Hematopoietic multipotent progenitor cell treated with erythropoietin and hydrocortisone succinate and interleukin-3 and kit ligand, for 15 days (in vitro differentiated cells): Measurements from ENCODE around the gene INPP5J.
"Not testable (repeated sequence)": the region's sequence is repeated elsewhere in the genome, so short reads cannot be mapped to it uniquely, and the experiment has no call there.

Experiments used
- DNase-seq: peaks from one replicate; pipeline ENCODE4 v3.0.0-alpha.2; 2015; ENCODE audit warnings: low spot score

Gene INPP5J

DNA sequence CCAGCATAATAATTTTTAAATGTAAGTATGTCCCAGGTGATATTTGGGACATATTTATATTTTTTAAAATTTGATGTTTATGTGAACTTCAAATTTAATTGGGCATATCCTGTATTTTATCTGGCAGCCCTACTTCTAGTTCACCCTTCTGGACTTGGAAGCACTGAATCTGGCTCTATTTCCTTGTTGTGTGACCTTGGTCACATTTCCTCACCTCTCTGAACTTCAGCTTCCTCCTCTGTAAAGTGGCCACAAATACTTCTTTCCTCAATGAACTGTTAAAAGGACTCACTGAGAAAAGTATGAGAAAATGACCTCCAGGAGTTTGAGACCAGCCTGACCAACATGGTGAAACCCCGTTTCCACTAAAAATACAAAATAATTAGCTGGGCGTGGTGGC is 29.1 kb downstream of the INPP5J start:
- no peak for DNase-seq

DNA sequence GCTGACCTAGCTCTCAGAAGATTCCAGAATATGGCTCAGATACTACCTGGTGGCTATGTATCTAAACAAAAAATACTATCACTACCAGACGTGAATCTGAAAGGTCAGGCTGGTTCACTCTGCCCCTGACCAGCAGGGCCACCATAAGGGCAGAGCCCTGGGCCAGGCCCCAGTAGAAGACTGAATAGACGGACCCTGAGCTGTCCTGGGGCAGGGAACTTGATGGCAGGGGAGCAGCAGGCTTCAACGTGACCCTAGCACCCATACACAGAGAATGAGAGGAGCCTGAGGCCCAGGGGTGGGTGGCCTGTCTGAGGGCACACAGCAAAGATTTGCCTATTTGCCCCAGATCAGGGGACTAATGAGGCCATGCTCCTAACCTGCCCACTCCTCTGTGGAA is 30.6 kb downstream of the INPP5J start:
- DNase-seq, result no peak

- DNase-seq, result no peak
These were observed 32.2 kb downstream of the INPP5J start for GRCh38 chr22:31154975-31155374.

DNA sequence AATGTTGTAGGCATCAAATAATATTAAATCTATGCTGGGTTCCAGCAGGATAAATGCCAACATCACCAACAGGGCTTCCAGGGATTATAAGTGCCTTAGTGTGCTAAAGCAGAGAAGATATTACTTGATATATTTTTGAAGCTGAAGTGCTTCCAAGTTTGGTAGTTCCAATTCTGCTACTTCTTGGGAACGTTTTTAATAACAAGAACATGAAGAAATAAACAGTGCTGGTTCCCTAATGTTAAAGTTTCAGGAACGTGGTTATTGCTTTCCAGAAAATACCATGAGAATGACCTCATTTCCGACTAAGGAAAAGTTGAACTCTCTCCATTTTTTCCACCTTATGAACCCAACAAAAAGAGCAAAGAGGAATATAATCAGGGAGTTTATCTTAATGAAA is 32.7 kb downstream of the INPP5J start:
- DNase-seq, result no peak

GRCh38 chr22:31160328-31160978 is 37.7 kb downstream of the INPP5J start:
- DNase-seq, result peak; percentile 16

DNA sequence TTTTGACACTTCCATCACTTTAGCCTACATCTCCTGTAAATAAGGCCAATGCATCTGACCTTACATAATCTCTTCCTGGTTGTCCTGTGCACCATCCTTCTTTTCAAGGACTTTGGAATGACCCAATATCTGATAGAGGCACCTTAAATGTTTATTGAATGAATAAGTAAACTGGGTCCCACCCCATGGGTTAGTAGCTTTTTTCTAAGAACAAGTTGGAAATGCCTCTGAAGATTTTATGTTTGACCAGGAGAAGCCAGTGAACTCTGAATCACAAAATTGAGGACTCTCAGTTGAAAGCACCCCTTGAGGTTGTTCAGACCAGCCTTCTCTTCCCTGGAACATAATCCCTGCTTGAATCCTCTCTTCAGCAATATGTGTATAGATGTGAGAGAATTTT is 38.6 kb downstream of the INPP5J start:
- DNase-seq, result no peak

- no peak for DNase-seq
These were observed 39.4 kb downstream of the INPP5J start for GRCh38 chr22:31162015-31162765.

- no peak for DNase-seq
These were observed 48.2 kb downstream of the INPP5J start for GRCh38 chr22:31170971-31171370.

- DNase-seq, result not testable (repeated sequence)
These were observed 49.0 kb downstream of the INPP5J start for GRCh38 chr22:31171734-31172133.

GRCh38 chr22:31173386-31174145 is 50.8 kb downstream of the INPP5J start:
- DNase-seq, result no peak

DNA sequence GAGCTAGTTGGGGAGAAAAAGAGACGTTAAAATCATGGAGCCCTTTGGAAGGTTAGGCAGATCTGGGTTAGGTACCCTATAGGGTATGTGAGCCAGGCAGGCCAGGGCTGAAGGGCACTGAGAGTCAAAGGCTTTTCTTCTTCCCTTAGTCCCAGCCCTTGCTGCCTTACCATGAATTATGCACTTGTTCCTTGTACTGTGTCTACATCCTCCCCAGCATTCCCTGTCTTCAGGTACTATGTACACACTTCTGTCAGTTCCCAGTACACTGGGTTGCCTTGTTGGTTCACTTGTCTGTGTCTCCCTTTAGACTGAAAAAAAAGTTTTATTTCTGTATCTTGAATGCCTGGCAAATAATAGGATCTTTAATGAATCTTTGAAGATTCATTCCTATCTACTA is 54.2 kb downstream of the INPP5J start:
- no peak for DNase-seq

GRCh38 chr22:31177420-31178162 is 54.8 kb downstream of the INPP5J start:
- no peak for DNase-seq

GRCh38 chr22:31178859-31179258 is 56.1 kb downstream of the INPP5J start:
- DNase-seq, result no peak

- DNase-seq, result no peak
These were observed 56.6 kb downstream of the INPP5J start for GRCh38 chr22:31179345-31179744.

- DNase-seq, result no peak
These were observed 61.2 kb downstream of the INPP5J start for GRCh38 chr22:31184015-31184414.
